ENCODE measurements around the gene MIOX. TPM values are rescaled to one million over a fixed set of nuclear protein-coding genes. Genes with fewer than 3 reads are reported as not detected.
A peak's percentile ranks its signal among the peaks of the same experiment; 100 is the strongest.

Gene MIOX
- polyA plus RNA-seq, 6 donors from 2014 or later: not detected

- DNase-seq (no peak), ATAC-seq (ENCODE audit: low read depth in 2 of 2) (peak; percentile 31 to 39)
- Mint-ChIP-seq H3K9me3 (no peaks in the 10 kb centered on the region), H3K4me1 (peaks cover 11 to 28% (median 27%) of the 10 kb centered on the region in 3 donors), H3K4me3 (peak overlapping the region in 1 of 8 donors; percentile 26), H3K27me3 (no peaks in the 10 kb centered on the region), H3K27ac (peak overlapping the region; percentile 38 to 96 (median 70)), H3K36me3 (peaks cover 0 to 3% of the 10 kb centered on the region in 2 donors)
Measured at GRCh38 chr22:50445071-50445879, 41.4 kb upstream of the MIOX start.

GRCh38 chr22:50445880-50446707, 40.6 kb upstream of the MIOX start:
- Mint-ChIP-seq H3K9me3 (no peaks in the 10 kb centered on the region), H3K4me3 (peak overlapping the region in 1 of 8 donors; percentile 18), H3K4me1 (peaks cover 11 to 30% (median 28%) of the 10 kb centered on the region in 3 donors), H3K27ac (peak overlapping the region in 3 of 6 donors; percentile 57 to 96 (median 69)), H3K36me3 (peaks cover 0 to 3% of the 10 kb centered on the region in 2 donors), H3K27me3 (no peaks in the 10 kb centered on the region)
- DNase-seq (no peak), ATAC-seq (ENCODE audit: low read depth in 2 of 2) (no peak)

GRCh38 chr22:50446708-50447575, 39.7 kb upstream of the MIOX start:
- peaks cover 0 to 3% of the 10 kb centered on the region in 2 donors for H3K36me3 Mint-ChIP-seq
- H3K27me3 Mint-ChIP-seq: no peaks in the 10 kb centered on the region
- H3K27ac Mint-ChIP-seq: peak overlapping the region in 2 of 6 donors; percentile 42 to 81
- no peaks in the 10 kb centered on the region for H3K9me3 Mint-ChIP-seq
- DNase-seq: no peak
- ATAC-seq (ENCODE audit: low read depth in 2 of 2): no peak
- H3K4me1 Mint-ChIP-seq: peaks cover 11 to 30% (median 24%) of the 10 kb centered on the region in 3 donors
- no peak overlapping the region for H3K4me3 Mint-ChIP-seq

GRCh38 chr22:50447576-50448551, 38.8 kb upstream of the MIOX start:
- Mint-ChIP-seq H3K4me3 (no peak overlapping the region), H3K27me3 (no peaks in the 10 kb centered on the region), H3K36me3 (peaks cover 0 to 3% of the 10 kb centered on the region in 2 donors), H3K27ac (peak overlapping the region in 4 of 6 donors; percentile 24 to 56 (median 27)), H3K9me3 (no peaks in the 10 kb centered on the region), H3K4me1 (peaks cover 11 to 30% (median 24%) of the 10 kb centered on the region in 3 donors)
- ATAC-seq (ENCODE audit: low read depth in 2 of 2) (no peak), DNase-seq (no peak)

GRCh38 chr22:50452649-50453048, 34.0 kb upstream of the MIOX start:
- H3K36me3 Mint-ChIP-seq: peaks cover 0 to 3% of the 10 kb centered on the region in 2 donors
- no peaks in the 10 kb centered on the region for H3K27me3 Mint-ChIP-seq
- ATAC-seq (ENCODE audit: low read depth in 2 of 2): no peak

GRCh38 chr22:50454556-50455075, 32.0 kb upstream of the MIOX start:
- Mint-ChIP-seq H3K9me3 (no peaks in the 10 kb centered on the region), H3K27ac (peak overlapping the region in 3 of 6 donors; percentile 47 to 70 (median 56)), H3K4me1 (peaks cover 5 to 11% (median 6%) of the 10 kb centered on the region in 3 donors), H3K36me3 (peaks cover 1 to 11% of the 10 kb centered on the region in 2 donors), H3K4me3 (no peak overlapping the region), H3K27me3 (no peaks in the 10 kb centered on the region)
- no peak for ATAC-seq (ENCODE audit: low read depth in 2 of 2)
- no peak for DNase-seq

More at GRCh38 chr22:50452649-50453048, 34.0 kb upstream of the MIOX start:
- Mint-ChIP-seq H3K9me3 (no peaks in the 10 kb centered on the region), H3K4me3 (no peak overlapping the region), H3K27ac (peak overlapping the region in 3 of 6 donors; percentile 47 to 60 (median 56)), H3K4me1 (peaks cover 9 to 15% (median 14%) of the 10 kb centered on the region in 3 donors)
- DNase-seq: no peak

GRCh38 chr22:50455201-50455600, 31.5 kb upstream of the MIOX start:
- Mint-ChIP-seq H3K4me3 (peak overlapping the region in 1 of 8 donors; percentile 56), H3K4me1 (peaks cover 0 to 7% (median 3%) of the 10 kb centered on the region in 3 donors), H3K9me3 (no peaks in the 10 kb centered on the region), H3K27me3 (no peaks in the 10 kb centered on the region), H3K36me3 (peaks cover 0 to 11% of the 10 kb centered on the region in 2 donors), H3K27ac (peak overlapping the region in 1 of 6 donors; percentile 70)
- DNase-seq: no peak
- ATAC-seq (ENCODE audit: low read depth in 2 of 2): no peak

GRCh38 chr22:50456026-50456425, 30.6 kb upstream of the MIOX start:
- H3K9me3 Mint-ChIP-seq: no peaks in the 10 kb centered on the region
- ATAC-seq (ENCODE audit: low read depth in 2 of 2) (no peak), DNase-seq (no peak)
- peaks cover 0 to 7% (median 0%) of the 10 kb centered on the region in 3 donors for H3K4me1 Mint-ChIP-seq
- no peaks in the 10 kb centered on the region for H3K27me3 Mint-ChIP-seq
- H3K27ac Mint-ChIP-seq: peak overlapping the region in 1 of 6 donors; percentile 57
- peak overlapping the region in 1 of 8 donors; percentile 5 for H3K4me3 Mint-ChIP-seq
- peaks cover 0 to 11% of the 10 kb centered on the region in 2 donors for H3K36me3 Mint-ChIP-seq

GRCh38 chr22:50456466-50457234, 30.0 kb upstream of the MIOX start:
- peak overlapping the region in 1 of 6 donors; percentile 52 for H3K27ac Mint-ChIP-seq
- no peaks in the 10 kb centered on the region for H3K9me3 Mint-ChIP-seq
- H3K27me3 Mint-ChIP-seq: no peaks in the 10 kb centered on the region
- DNase-seq: no peak
- H3K4me3 Mint-ChIP-seq: no peak overlapping the region
- ATAC-seq (ENCODE audit: low read depth in 2 of 2): peak; percentile 38 to 54
- peaks cover 0 to 11% of the 10 kb centered on the region in 2 donors for H3K36me3 Mint-ChIP-seq
- peaks cover 0 to 7% (median 0%) of the 10 kb centered on the region in 3 donors for H3K4me1 Mint-ChIP-seq

GRCh38 chr22:50459016-50459415, 27.6 kb upstream of the MIOX start:
- H3K36me3 Mint-ChIP-seq: peaks cover 0 to 18% of the 10 kb centered on the region in 2 donors
- no peak for DNase-seq
- peak overlapping the region in 2 of 6 donors; percentile 76 to 79 for H3K27ac Mint-ChIP-seq
- no peak for ATAC-seq (ENCODE audit: low read depth in 2 of 2)
- H3K9me3 Mint-ChIP-seq: no peaks in the 10 kb centered on the region
- H3K4me1 Mint-ChIP-seq: peaks cover 0 to 10% (median 0%) of the 10 kb centered on the region in 3 donors
- no peaks in the 10 kb centered on the region for H3K27me3 Mint-ChIP-seq
- H3K4me3 Mint-ChIP-seq: no peak overlapping the region

GRCh38 chr22:50459496-50460140, 27.0 kb upstream of the MIOX start:
- Mint-ChIP-seq H3K4me3 (no peak overlapping the region), H3K27ac (no peak overlapping the region), H3K9me3 (no peaks in the 10 kb centered on the region), H3K27me3 (no peaks in the 10 kb centered on the region), H3K36me3 (peaks cover 0 to 18% of the 10 kb centered on the region in 2 donors), H3K4me1 (peaks cover 0 to 10% (median 0%) of the 10 kb centered on the region in 3 donors)
- ATAC-seq (ENCODE audit: low read depth in 2 of 2) (peak; percentile 35 to 49), DNase-seq (no peak)

All from naive B cell (primary cell).